ACC112 (cell line): ENCODE data around the gene ASIP.

Experiments used
- H2AFZ ChIP-seq: fragments of 200-600 bp; sonication (generic); one replicate; pipeline ENCODE4 v1.6.0; 2017; ENCODE audit warnings: antibody characterized with exemption, low read length; ENCODE audit not compliant: unreplicated experiment
- H3K27ac ChIP-seq: fragments of 200-600 bp; sonication (generic); 2 replicates; pipeline ENCODE4 v1.5.1; 2014; ENCODE audit warnings: low read depth, mild to moderate bottlenecking, antibody characterized with exemption, low read length, moderate library complexity
- H3K27me3 ChIP-seq: fragments of 200-600 bp; sonication (generic); 2 replicates; pipeline ENCODE4 v1.6.1; 2014; ENCODE audit warnings: mild to moderate bottlenecking, antibody characterized with exemption, low read length, moderate library complexity, mixed read lengths; ENCODE audit not compliant: insufficient read depth
- H3K36me3 ChIP-seq: fragments of 200-600 bp; sonication (generic); 2 replicates; pipeline ENCODE4 v1.6.1; 2016; ENCODE audit warnings: mild to moderate bottlenecking, antibody characterized with exemption, low read length, moderate library complexity, mixed read lengths; ENCODE audit not compliant: insufficient read depth
- H3K4me1 ChIP-seq: fragments of 200-600 bp; sonication (generic); one replicate; pipeline ENCODE4 v1.6.1; 2016; ENCODE audit warnings: low read length, mixed read lengths; ENCODE audit not compliant: insufficient read depth, unreplicated experiment, control insufficient read depth
- H3K4me3 ChIP-seq: fragments of 200-600 bp; sonication (generic); 2 replicates; pipeline ENCODE4 v1.5.1; 2014; ENCODE audit warnings: mild to moderate bottlenecking, low read depth, low read length
- H3K79me2 ChIP-seq: fragments of 200-600 bp; sonication (generic); one replicate; pipeline ENCODE4 v1.6.0; 2016; ENCODE audit warnings: low read length; ENCODE audit not compliant: control insufficient read depth, unreplicated experiment, insufficient read depth

Gene ASIP

GRCh38 chr20:34311118-34312023 is 70.1 kb downstream of the ASIP start:
- Histone ChIP-seq H3K27ac (no peak overlapping the region), H3K27me3 (no peaks in the 10 kb centered on the region), H3K79me2 (no peaks in the 10 kb centered on the region), H3K4me1 (peaks cover 23% of the 10 kb centered on the region), H2AFZ (peak overlapping the region; percentile 30), H3K36me3 (no peaks in the 10 kb centered on the region), H3K4me3 (peak overlapping the region; percentile 50)

- peak overlapping the region; percentile 50 for H3K4me3 ChIP-seq
- H3K4me1 ChIP-seq, result peaks cover 26% of the 10 kb centered on the region
- no peaks in the 10 kb centered on the region for H3K27me3 ChIP-seq
- no peaks in the 10 kb centered on the region for H3K36me3 ChIP-seq
- no peak overlapping the region for H3K27ac ChIP-seq
- H3K79me2 ChIP-seq, result no peaks in the 10 kb centered on the region
- H2AFZ ChIP-seq, result peak overlapping the region; percentile 30
Measured at GRCh38 chr20:34312024-34312460, 70.8 kb downstream of the ASIP start.

GRCh38 chr20:34312544-34313217 is 71.5 kb downstream of the ASIP start:
- peak overlapping the region; percentile 30 for H2AFZ ChIP-seq

GRCh38 chr20:34315236-34315635 is 74.0 kb downstream of the ASIP start:
- H3K4me1 ChIP-seq, result peaks cover 26% of the 10 kb centered on the region

More at GRCh38 chr20:34312544-34313217, 71.5 kb downstream of the ASIP start:
- no peaks in the 10 kb centered on the region for H3K79me2 ChIP-seq
- H3K4me1 ChIP-seq, result peaks cover 26% of the 10 kb centered on the region
- no peak overlapping the region for H3K27ac ChIP-seq
- H3K36me3 ChIP-seq, result no peaks in the 10 kb centered on the region
- H3K4me3 ChIP-seq, result peak overlapping the region; percentile 50
- H3K27me3 ChIP-seq, result no peaks in the 10 kb centered on the region

GRCh38 chr20:34316196-34316814 is 75.1 kb downstream of the ASIP start:
- H2AFZ ChIP-seq, result no peak overlapping the region
- H3K79me2 ChIP-seq, result no peaks in the 10 kb centered on the region
- no peak overlapping the region for H3K4me3 ChIP-seq
- no peaks in the 10 kb centered on the region for H3K27me3 ChIP-seq
- no peaks in the 10 kb centered on the region for H3K36me3 ChIP-seq
- H3K4me1 ChIP-seq, result peaks cover 22% of the 10 kb centered on the region
- H3K27ac ChIP-seq, result no peak overlapping the region

More at GRCh38 chr20:34315236-34315635, 74.0 kb downstream of the ASIP start:
- Histone ChIP-seq H3K27ac (no peak overlapping the region), H3K79me2 (no peaks in the 10 kb centered on the region), H2AFZ (no peak overlapping the region), H3K27me3 (no peaks in the 10 kb centered on the region), H3K36me3 (no peaks in the 10 kb centered on the region), H3K4me3 (no peak overlapping the region)
